Adrenal gland (tissue), 12 donors: ENCODE measurements around the gene ITGA2B. TPM values are rescaled to one million over a fixed set of nuclear protein-coding genes. Genes with fewer than 3 reads are reported as not detected.
A peak's percentile ranks its signal among the peaks of the same experiment; 100 is the strongest.

Experiments used
- DNase-seq, 7 donors: peaks; one replicate each; pipeline ENCODE4 v3.0.0-alpha.2; 2019 to 2020
- H3K27ac ChIP-seq, 5 donors: fragments of 200-600 bp; sonication (generic) in 4 of 5; 1 replicate in 3 of 5; 2 replicates in 2 of 5; pipeline versions ENCODE4 v1.5.1 to v1.8.0; 2016 to 2020; ENCODE audit warnings: mild to moderate bottlenecking in 1 of 5
- H3K27me3 ChIP-seq: fragments of 200-600 bp; 2 replicates; pipeline ENCODE4 v1.8.0; 2021
- H3K36me3 ChIP-seq, 2 donors: fragments of 200-600 bp; replicated peaks in 1 of 2; 1 replicate in 1 of 2; 2 replicates in 1 of 2; pipeline versions ENCODE4 v1.5.1 to v1.8.0; 2018 to 2022
- H3K4me1 ChIP-seq, 2 donors: fragments of 200-600 bp; replicated peaks in 1 of 2; 1 replicate in 1 of 2; 2 replicates in 1 of 2; pipeline versions ENCODE4 v1.5.1 to v1.8.0; 2018 to 2021
- H3K4me3 ChIP-seq, 4 donors: fragments of 200-600 bp; sonication (generic) in 3 of 4; one replicate each; pipeline ENCODE4 v1.5.1; 2016 to 2018
- H3K9me3 ChIP-seq, 3 donors: fragments of 200-600 bp; sonication (generic) in 1 of 3; replicated peaks in 1 of 3; 1 replicate in 2 of 3; 2 replicates in 1 of 3; pipeline versions ENCODE4 v1.5.1 to v1.8.0; 2016 to 2021
- CTCF ChIP-seq, 6 experiments: fragments of 450-650 bp in 4 of 6; fragments of 200-600 bp in 2 of 6; sonication (generic) in 1 of 6; IDR thresholded peaks; 1 replicate in 5 of 6; 2 replicates in 1 of 6; pipeline versions ENCODE4 v1.5.1 to v1.8.0; 2016 to 2021; ENCODE audit warnings: antibody characterized with exemption in 6 of 6, mild to moderate bottlenecking in 2 of 6, moderate library complexity in 1 of 6
- POLR2A ChIP-seq, 2 donors: fragments of 450-650 bp; IDR thresholded peaks; one replicate each; pipeline ENCODE4 v1.6.1; 2017; ENCODE audit warnings: antibody characterized with exemption in 2 of 2, mild to moderate bottlenecking in 2 of 2, moderate library complexity in 1 of 2
- WGBS, 4 donors: extraction: QIAGEN DNeasy Blood & Tissue Kit in 2 of 4; methylation state at CpG; one replicate each; pipeline versions ENCODE4 v1.1.5 to v1.1.7; 2013 to 2017; 5-methylcytosine and 5-hydroxymethylcytosine counted together
- intact Hi-C, 2 donors: fragments of 100-400 bp; cut with DNase I; formaldehyde crosslinking; loops; one replicate each; pipeline versions ENCODE4 v1.14.1 to v1.15.0; 2022 to 2023
- polyA plus RNA-seq, 3 donors: library from polyadenylated mRNA; stranded (reverse); fragments of 200-250 nt in 2 of 3; fragments of 350-450 nt in 1 of 3; fragmentation: Illumina TruSeq in 1 of 3; extraction: RNeasy Lipid Tissue Mini Kit (QIAGEN cat#74804) in 1 of 3; gene quantifications; one replicate each; pipeline ENCODE4 v1.2.3, GENCODE V29; 2013 to 2014
- total RNA-seq, 9 donors: library from RNA; depleted of rRNA in 4 of 9; stranded (reverse); fragments of >200 nt in 4 of 9; fragments of 120-200 nt in 1 of 9; fragmentation: NEBNext Ultra II Directional in 1 of 9; extraction: Animal tissue kit (Norgen Biotek cat#: 25700) in 1 of 9; gene quantifications; one replicate each; pipeline versions ENCODE4 v1.1.0 to v1.2.4, GENCODE V29; 2013 to 2023
- donor health status: healthy with polysubstance abuse.
- donor health status: Bipolar disorder and iron deficiency.
- donor health status: DM: yes; HTN: yes; CAD: no.
- donor health status: DM: no; HTN: no; CAD: no.
- donor health status: DM: no; HTN: no; CAD: no.
- donor health status: DM: yes; HTN: yes; CAD: no.

Gene ITGA2B
- total and polyA plus RNA-seq, 12 donors = 0.06 to 3.2 (median 0.74) TPM; not detected in 1

- no peaks in the 10 kb centered on the region for H3K9me3 ChIP-seq
- TF ChIP-seq POLR2A (IDR thresholded peaks at IDR 0.05) = no peak
- TF ChIP-seq CTCF (IDR thresholded peaks at IDR 0.05) = no peak
- peaks cover 4% of the 10 kb centered on the region for H3K27me3 ChIP-seq
- peaks cover 0 to 11% of the 10 kb centered on the region in 2 donors for H3K4me1 ChIP-seq
- no peaks in the 10 kb centered on the region for H3K36me3 ChIP-seq
- 89 to 96% (median 92%) methylated on average over 6 of the region's 6 CpGs for WGBS, 4 donors
- H3K4me3 ChIP-seq = no peak overlapping the region
- no peak overlapping the region for H3K27ac ChIP-seq
- intact Hi-C loops = no loop called here
- DNase-seq = peak in 1 of 7 donors; percentile 5
These were observed 6.5 kb downstream of the ITGA2B start for GRCh38 chr17:44382917-44383316.

GRCh38 chr17:44381810-44382305 is 7.6 kb downstream of the ITGA2B start:
- H3K4me3 ChIP-seq = no peak overlapping the region

GRCh38 chr17:44380767-44381166 is 8.7 kb downstream of the ITGA2B start:
- intact Hi-C loops = no loop called here
- Histone ChIP-seq H3K36me3 (no peaks in the 10 kb centered on the region), H3K27me3 (peaks cover under 1% of the 10 kb centered on the region), H3K4me3 (no peak overlapping the region), H3K4me1 (peaks cover 0 to 5% of the 10 kb centered on the region in 2 donors), H3K27ac (no peak overlapping the region), H3K9me3 (no peaks in the 10 kb centered on the region)
- DNase-seq = no peak
- WGBS, 4 donors = 67 to 79% (median 70%) methylated on average over 3 to 9 of the region's 9 CpGs
- TF ChIP-seq CTCF (IDR thresholded peaks at IDR 0.05) = no peak
- TF ChIP-seq POLR2A (IDR thresholded peaks at IDR 0.05) = no peak

More at GRCh38 chr17:44381810-44382305, 7.6 kb downstream of the ITGA2B start:
- DNase-seq = no peak
- H3K27ac ChIP-seq = no peak overlapping the region
- peaks cover 4% of the 10 kb centered on the region for H3K27me3 ChIP-seq
- WGBS, 4 donors = 71 to 87% (median 78%) methylated on average over 4 of the region's 4 CpGs
- no peaks in the 10 kb centered on the region for H3K36me3 ChIP-seq
- H3K9me3 ChIP-seq = no peaks in the 10 kb centered on the region
- H3K4me1 ChIP-seq = peaks cover 0 to 11% of the 10 kb centered on the region in 2 donors
- TF ChIP-seq POLR2A (IDR thresholded peaks at IDR 0.05) (no peak), CTCF (IDR thresholded peaks at IDR 0.05) (no peak)
- intact Hi-C loops = no loop called here

- H3K4me1 ChIP-seq = no peaks in the 10 kb centered on the region
- H3K9me3 ChIP-seq = no peaks in the 10 kb centered on the region
- H3K36me3 ChIP-seq = no peaks in the 10 kb centered on the region
- H3K27ac ChIP-seq = no peak overlapping the region
- H3K4me3 ChIP-seq = no peak overlapping the region
- 80 to 90% (median 88%) methylated on average over 6 to 10 of the region's 10 CpGs; no CpG with 5 or more reads in 1 of the 4 donors for WGBS, 4 donors
- H3K27me3 ChIP-seq = no peaks in the 10 kb centered on the region
- TF ChIP-seq POLR2A (IDR thresholded peaks at IDR 0.05) (no peak), CTCF (IDR thresholded peaks at IDR 0.05) (no peak)
- intact Hi-C loops = no loop called here
- DNase-seq = no peak
These were observed 9.6 kb downstream of the ITGA2B start for GRCh38 chr17:44379887-44380286.
